Endothelial cell of umbilical vein (primary cell): Measurements from ENCODE around the gene USH2A. TPM values are rescaled to one million over a fixed set of nuclear protein-coding genes. Genes with fewer than 3 reads are reported as not detected.

Experiments used
- BruUV-seq: library from RNA; stranded (reverse); fragments of 400-500 nt; replicated peaks from 2 replicates; lab custom pipeline; 2021; lab: Mats Ljungman, UMichigan
- CTCF ChIA-PET: fragments of 300-600, 350-600 bp; sonication (Branson Sonifier 250); formaldehyde crosslinking; loops from one replicate; lab custom pipeline; 2021; ENCODE audit warnings: antibody characterized with exemption, inconsistent platforms; lab: Charles Lee
- POLR2A ChIA-PET: fragments of 300-600, 350-600 bp; sonication (Branson Sonifier 250); formaldehyde crosslinking; loops from one replicate; lab custom pipeline; 2021; ENCODE audit warnings: antibody characterized with exemption, inconsistent platforms; lab: Charles Lee
- DNase-seq: peaks from one replicate; pipeline ENCODE4 v3.0.0-alpha.2; 2011; ENCODE audit warnings: low read depth, low spot score
- FAIRE-seq: peaks from 2 replicates; lab custom pipeline; 2011; peaks lifted over from hg19 to GRCh38; lab: Jason Lieb, UNC
- H2AFZ ChIP-seq: 2 replicates; pipeline ENCODE4 v1.6.0; 2012; ENCODE audit warnings: low read depth, low read length, control low read depth, inconsistent platforms
- H3K27ac ChIP-seq: 2 replicates; pipeline ENCODE4 v1.5.1; 2011; ENCODE audit warnings: low read depth, mild to moderate bottlenecking, control low read depth, low read length, moderate library complexity; ENCODE audit not compliant: insufficient read depth
- H3K27me3 ChIP-seq, 2 experiments: 2 replicates each; pipeline versions ENCODE4 v1.6.0 to v1.6.1; 2011; ENCODE audit warnings: low read length in 2 of 2, mixed read lengths in 1 of 2; ENCODE audit not compliant: control insufficient read depth in 2 of 2, insufficient read depth in 2 of 2
- H3K36me3 ChIP-seq, 2 experiments: 2 replicates in 1 of 2; 3 replicates in 1 of 2; pipeline ENCODE4 v1.5.1; 2011; ENCODE audit warnings: low read length in 2 of 2, mild to moderate bottlenecking in 1 of 2, moderate library complexity in 1 of 2; ENCODE audit not compliant: control insufficient read depth in 2 of 2, insufficient read depth in 2 of 2; ENCODE audit errors: extremely low read depth in 1 of 2
- H3K4me1 ChIP-seq: 3 replicates; pipeline ENCODE4 v1.5.1; 2011; ENCODE audit warnings: mild to moderate bottlenecking, low read length; ENCODE audit not compliant: control insufficient read depth, insufficient read depth; ENCODE audit errors: extremely low read depth
- H3K4me2 ChIP-seq: 2 replicates; pipeline ENCODE4 v1.6.1; 2011; ENCODE audit warnings: low read length, control low read depth, mixed read lengths; ENCODE audit not compliant: insufficient read depth
- H3K4me3 ChIP-seq, 3 experiments: fragments of 200-600 bp in 1 of 3; sonication (generic), shearing (Covaris generic) in 1 of 3; replicated peaks in 1 of 3; 2 replicates each; pipeline ENCODE4 v1.5.1; 2011 to 2016; ENCODE audit warnings: control low read depth in 3 of 3, low read length in 3 of 3, mild to moderate bottlenecking in 2 of 3, inconsistent platforms in 1 of 3, low read depth in 1 of 3, moderate library complexity in 1 of 3; ENCODE audit not compliant: insufficient read depth in 1 of 3
- H3K79me2 ChIP-seq: 2 replicates; pipeline ENCODE4 v1.6.0; 2012; ENCODE audit warnings: low read length, inconsistent platforms; ENCODE audit not compliant: control insufficient read depth, insufficient read depth
- H3K9ac ChIP-seq: replicated peaks from 2 replicates; pipeline ENCODE3; 2011; ENCODE audit warnings: low read length, control low read depth; ENCODE audit not compliant: insufficient read depth; ENCODE audit errors: extremely low read depth
- H3K9me1 ChIP-seq: replicated peaks from 3 replicates; pipeline ENCODE4 v1.6.0; 2011; ENCODE audit warnings: mild to moderate bottlenecking, low read length; ENCODE audit not compliant: control insufficient read depth, insufficient read depth; ENCODE audit errors: extremely low read depth
- H3K9me3 ChIP-seq: replicated peaks from 2 replicates; pipeline ENCODE4 v1.5.1; 2012; ENCODE audit warnings: low read length, inconsistent platforms; ENCODE audit not compliant: control insufficient read depth, insufficient read depth
- H4K20me1 ChIP-seq: replicated peaks from 2 replicates; pipeline ENCODE3; 2011; ENCODE audit warnings: mild to moderate bottlenecking, low read length; ENCODE audit not compliant: control insufficient read depth, insufficient read depth; ENCODE audit errors: extremely low read depth
- EZH2 ChIP-seq: IDR thresholded peaks from 2 replicates; pipeline ENCODE4 v1.6.1; 2012; ENCODE audit warnings: borderline replicate concordance, low read depth, mild to moderate bottlenecking, moderate library complexity, low read length, inconsistent platforms; ENCODE audit not compliant: severe bottlenecking
- FOS ChIP-seq: IDR thresholded peaks from 2 replicates; pipeline ENCODE4 v1.6.1; 2011; ENCODE audit warnings: mild to moderate bottlenecking, low read length, moderate library complexity, borderline replicate concordance; ENCODE audit not compliant: insufficient read depth
- GATA2 ChIP-seq: IDR thresholded peaks from 2 replicates; pipeline ENCODE4 v1.7.0; 2011; ENCODE audit warnings: low read depth, mild to moderate bottlenecking, moderate library complexity, mixed read lengths, low read length; ENCODE audit not compliant: insufficient read length, insufficient read depth
- JUN ChIP-seq: IDR thresholded peaks from 2 replicates; pipeline ENCODE4 v1.6.1; 2011; ENCODE audit warnings: borderline replicate concordance, low read depth; ENCODE audit not compliant: insufficient read length, insufficient read depth
- MYC ChIP-seq: IDR thresholded peaks from one replicate; pipeline ENCODE4 v1.6.1; 2011; ENCODE audit warnings: mild to moderate bottlenecking, low read depth, low read length
- POLR2A ChIP-seq: IDR thresholded peaks from 2 replicates; pipeline ENCODE4 v1.6.1; 2012; ENCODE audit warnings: low read depth, mild to moderate bottlenecking, control low read depth, low read length
- POLR2AphosphoS5 ChIP-seq: IDR thresholded peaks from 2 replicates; pipeline ENCODE4 v1.6.1; 2012; ENCODE audit warnings: low read depth, mild to moderate bottlenecking, control low read depth, low read length, moderate library complexity; ENCODE audit not compliant: insufficient read depth
- dilution Hi-C: fragments of 300-500 bp; cut with MboI; formaldehyde crosslinking; loops from one replicate; pipeline ENCODE4 v1.15.0; 2019; ENCODE audit warnings: low sequenced_read_pairs; ENCODE audit not compliant: extremely low pct_ligation_motif_present
- intact Hi-C: fragments of 100-400 bp; cut with micrococcal nuclease; formaldehyde crosslinking; loops from one replicate; pipeline ENCODE4 v1.10.0; 2022
- polyA plus RNA-seq, 4 experiments: library from polyadenylated mRNA; depleted of rRNA in 3 of 4; stranded (reverse) in 3 of 4; unstranded in 1 of 4; fragments of >200 nt; gene quantifications; 2 replicates each; pipeline versions ENCODE4 v1.2.1 to v1.2.3, GENCODE V29; 2011 to 2012; ENCODE audit warnings: missing spikeins in 1 of 4
- total RNA-seq: library from RNA; stranded (reverse); gene quantifications from 2 replicates; pipeline ENCODE4 v1.2.3, GENCODE V29; 2021
- TF ChIP-seq, protein P1 (sequence below): IDR thresholded peaks from 2 replicates; pipeline ENCODE4 v1.6.1; 2011; ENCODE audit not compliant: insufficient read depth, insufficient read length
- TF ChIP-seq, protein P2 (sequence below), 2 donors: IDR thresholded peaks; 1 replicate in 1 of 2; 2 replicates in 1 of 2; pipeline ENCODE4 v1.5.1; 2011; ENCODE audit warnings: low read length in 2 of 2, mild to moderate bottlenecking in 2 of 2, moderate library complexity in 2 of 2, control low read depth in 1 of 2, inconsistent platforms in 1 of 2, low read depth in 1 of 2; ENCODE audit not compliant: insufficient read depth in 1 of 2; ENCODE audit errors: extremely low read depth in 1 of 2

USH2A gene
- total and polyA plus RNA-seq, 2 donors (not counting 3 experiments of a cell fraction or from before 2014, with no cell fraction given) = not detected

- no peaks in the 10 kb centered on the region for H3K36me3 ChIP-seq
- dilution Hi-C loops (no loop called here), intact Hi-C loops (no loop called here)
- no peak for FAIRE-seq
- ChIA-PET CTCF (no interaction called here), POLR2A (no interaction called here)
- no peak overlapping the region for H2AFZ ChIP-seq
- H3K9me1 ChIP-seq = no peaks in the 10 kb centered on the region
- H3K9ac ChIP-seq = no peak overlapping the region
- no peak for DNase-seq
- H3K4me1 ChIP-seq = no peaks in the 10 kb centered on the region
- H3K27me3 ChIP-seq = no peaks in the 10 kb centered on the region
- no peaks in the 10 kb centered on the region for H3K79me2 ChIP-seq
- no peak overlapping the region for H3K27ac ChIP-seq
- no peaks in the 10 kb centered on the region for H4K20me1 ChIP-seq
- TF ChIP-seq, protein P1, sequence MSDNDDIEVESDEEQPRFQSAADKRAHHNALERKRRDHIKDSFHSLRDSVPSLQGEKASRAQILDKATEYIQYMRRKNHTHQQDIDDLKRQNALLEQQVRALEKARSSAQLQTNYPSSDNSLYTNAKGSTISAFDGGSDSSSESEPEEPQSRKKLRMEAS = no peak
- TF ChIP-seq POLR2A = no peak
- no peak for TF ChIP-seq EZH2
- TF ChIP-seq JUN = no peak
- TF ChIP-seq MYC = no peak
- TF ChIP-seq, protein P2, sequence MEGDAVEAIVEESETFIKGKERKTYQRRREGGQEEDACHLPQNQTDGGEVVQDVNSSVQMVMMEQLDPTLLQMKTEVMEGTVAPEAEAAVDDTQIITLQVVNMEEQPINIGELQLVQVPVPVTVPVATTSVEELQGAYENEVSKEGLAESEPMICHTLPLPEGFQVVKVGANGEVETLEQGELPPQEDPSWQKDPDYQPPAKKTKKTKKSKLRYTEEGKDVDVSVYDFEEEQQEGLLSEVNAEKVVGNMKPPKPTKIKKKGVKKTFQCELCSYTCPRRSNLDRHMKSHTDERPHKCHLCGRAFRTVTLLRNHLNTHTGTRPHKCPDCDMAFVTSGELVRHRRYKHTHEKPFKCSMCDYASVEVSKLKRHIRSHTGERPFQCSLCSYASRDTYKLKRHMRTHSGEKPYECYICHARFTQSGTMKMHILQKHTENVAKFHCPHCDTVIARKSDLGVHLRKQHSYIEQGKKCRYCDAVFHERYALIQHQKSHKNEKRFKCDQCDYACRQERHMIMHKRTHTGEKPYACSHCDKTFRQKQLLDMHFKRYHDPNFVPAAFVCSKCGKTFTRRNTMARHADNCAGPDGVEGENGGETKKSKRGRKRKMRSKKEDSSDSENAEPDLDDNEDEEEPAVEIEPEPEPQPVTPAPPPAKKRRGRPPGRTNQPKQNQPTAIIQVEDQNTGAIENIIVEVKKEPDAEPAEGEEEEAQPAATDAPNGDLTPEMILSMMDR (IDR thresholded peaks at IDR 0.05; ENCODE audit: extremely low read depth in 1 of 2, insufficient read depth in 1 of 2, low read depth in 1 of 2, low read length in 2 of 2) = no peak
- TF ChIP-seq FOS = no peak
- no peak for TF ChIP-seq POLR2AphosphoS5
- TF ChIP-seq GATA2 = no peak
- H3K4me2 ChIP-seq = no peak overlapping the region
- no TSS peak for BruUV-seq
- no peak overlapping the region for H3K4me3 ChIP-seq
- no peaks in the 10 kb centered on the region for H3K9me3 ChIP-seq
These were observed 822.9 kb downstream of the USH2A start for GRCh38 chr1:215600258-215600792.
